CD4-positive, alpha-beta T cell treated with Interleukin-6 for 4 hours (primary cell): ENCODE measurements around the gene ZNF335.
"Not testable (repeated sequence)": the region's sequence is repeated elsewhere in the genome, so short reads cannot be mapped to it uniquely, and the experiment has no call there.

ENCODE experiments used
- DNase-seq: peaks from one replicate; pipeline ENCODE4 v3.0.0-alpha.2; 2020; ENCODE audit warnings: mixed read lengths

ZNF335 gene

DNA sequence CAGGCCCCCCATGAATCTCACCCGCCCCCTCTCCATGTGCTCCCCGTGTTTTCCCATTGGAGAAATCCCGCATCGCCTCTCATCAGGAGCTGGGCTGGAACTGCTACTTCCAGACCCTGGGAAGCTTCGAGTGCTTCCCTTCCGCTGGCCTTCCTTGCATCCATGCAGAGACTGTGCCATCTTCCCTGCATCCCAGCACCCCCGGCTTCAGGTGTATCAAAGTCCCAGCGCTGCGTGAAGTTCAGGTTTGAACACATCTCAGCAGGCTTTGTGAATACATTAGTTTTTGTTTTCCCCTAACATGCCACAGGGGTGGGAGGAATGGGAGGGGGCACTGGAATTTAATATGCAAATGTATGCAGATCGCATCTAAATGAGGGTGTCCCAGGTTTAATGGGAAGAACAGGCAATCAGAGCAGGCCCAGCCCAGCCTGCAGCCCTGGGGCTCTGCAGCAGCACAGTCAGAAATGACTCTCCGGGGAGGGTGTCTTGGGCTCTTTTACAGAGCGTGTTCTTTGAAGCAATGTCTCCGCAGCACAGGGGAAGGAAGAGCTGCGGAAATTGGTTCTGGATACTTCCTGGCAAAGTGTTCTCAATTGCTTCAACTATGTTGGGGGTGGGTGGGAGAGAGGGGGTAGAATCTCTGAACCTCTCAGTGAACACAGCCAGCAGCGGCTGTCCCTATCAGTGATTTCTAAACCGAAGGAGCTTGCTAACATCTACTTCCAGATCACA, 28.4 kb upstream of the ZNF335 start:
- peak; percentile 47 for DNase-seq

DNA sequence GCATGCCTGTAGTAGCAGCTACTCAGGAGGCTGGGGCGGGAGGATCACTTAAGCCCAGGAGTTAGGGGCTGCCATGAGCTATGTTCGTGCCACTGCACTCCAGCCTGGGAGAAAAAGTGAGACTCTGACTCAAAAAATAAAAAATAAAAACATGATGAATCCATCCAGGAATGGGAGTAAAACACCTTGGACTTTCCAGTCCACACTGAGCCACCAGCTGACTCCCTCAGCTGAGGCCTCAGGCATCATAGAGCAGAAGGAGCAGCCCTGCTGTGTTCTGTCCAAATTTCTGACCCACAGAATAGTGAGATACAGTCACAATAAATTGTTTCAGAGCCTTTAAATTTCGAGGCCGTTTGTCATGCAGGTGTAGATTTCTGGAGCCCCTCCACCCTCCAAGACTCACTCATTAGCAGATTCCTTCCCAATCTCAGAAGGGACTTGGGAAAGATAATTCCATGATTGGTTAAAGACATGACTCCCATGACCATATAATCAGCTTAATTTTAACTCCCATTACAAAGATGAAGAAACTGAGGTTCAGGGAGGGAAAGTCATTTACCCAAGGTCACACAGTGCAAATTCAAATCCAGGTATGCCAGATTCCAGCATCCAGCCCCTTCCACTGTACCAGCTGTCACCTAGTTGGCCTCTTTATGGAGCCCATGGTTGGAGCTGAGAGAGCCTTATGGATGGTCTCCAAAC, 27.7 kb upstream of the ZNF335 start:
- no peak for DNase-seq

DNA sequence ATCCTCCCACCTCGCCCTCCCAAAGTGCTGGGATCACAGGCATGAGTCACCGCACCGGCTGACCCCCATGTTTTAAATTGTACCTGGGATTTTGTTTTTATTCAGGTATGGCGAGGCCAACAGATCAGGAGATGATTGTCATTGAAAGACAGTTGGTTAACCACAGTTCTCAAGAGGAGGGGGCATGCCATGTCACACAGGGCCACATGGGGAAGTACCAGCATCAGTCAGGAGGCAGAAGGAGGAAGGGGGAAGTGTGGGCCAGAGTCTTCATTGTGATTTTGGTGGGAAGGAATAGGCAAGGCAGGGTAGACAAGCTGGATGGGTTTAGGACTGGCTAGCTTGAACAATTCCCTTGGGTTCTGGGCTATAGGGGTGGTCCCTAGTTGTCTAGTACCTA, 26.8 kb upstream of the ZNF335 start:
- DNase-seq, result peak; percentile 45

- peak; percentile 17 for DNase-seq
Measured at GRCh38 chr20:45998337-45998736, 26.3 kb upstream of the ZNF335 start.

DNA sequence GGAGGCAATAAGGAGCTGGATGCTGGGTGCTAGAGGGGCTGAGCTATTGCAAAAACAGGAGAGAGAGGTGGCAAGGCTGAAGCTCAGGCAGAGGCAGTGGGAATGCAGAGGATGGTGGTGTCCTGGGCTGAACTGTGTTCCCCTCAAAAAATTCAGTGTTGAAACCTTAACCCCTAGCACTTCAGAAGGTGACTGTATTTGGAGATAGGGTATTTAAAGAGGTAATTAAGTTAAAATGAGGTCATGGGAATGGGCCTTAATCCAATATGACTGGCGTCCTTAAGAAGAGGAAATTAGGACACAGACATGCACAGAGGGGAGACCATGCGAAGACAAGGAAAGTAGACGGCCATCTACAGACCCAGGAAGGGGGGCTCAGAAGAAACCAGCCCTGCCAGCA, 25.2 kb upstream of the ZNF335 start:
- no peak for DNase-seq

DNA sequence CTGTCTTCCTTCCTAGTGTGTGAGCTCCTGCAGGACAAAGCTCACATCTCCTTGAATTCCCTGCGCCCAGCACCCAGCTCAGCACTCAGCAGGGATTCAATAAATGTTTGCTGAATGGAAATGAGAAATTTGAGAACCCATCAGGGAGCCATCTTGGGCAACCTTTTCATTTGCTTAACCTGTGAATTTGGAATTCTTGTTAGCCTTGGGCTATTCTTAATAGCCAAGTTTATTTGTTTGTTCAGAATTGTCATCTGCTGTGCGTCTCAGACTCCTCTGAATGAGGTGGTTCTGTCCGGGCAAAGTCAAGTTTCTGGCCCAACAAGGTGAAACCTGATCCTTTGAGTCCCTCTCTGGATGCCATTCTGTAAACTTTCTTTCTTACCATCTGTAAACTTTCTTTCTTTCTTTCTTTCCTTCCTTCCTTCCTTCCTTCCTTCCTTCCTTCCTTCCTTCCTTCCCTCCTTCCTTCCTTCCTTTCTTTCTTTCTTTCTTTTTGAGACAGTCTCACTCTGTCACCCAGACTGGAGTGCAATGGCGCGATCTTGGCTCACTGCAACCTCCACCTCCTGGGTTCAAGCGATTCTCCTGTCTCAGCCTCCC, 23.6 kb upstream of the ZNF335 start:
- DNase-seq, result not testable (repeated sequence)

DNA sequence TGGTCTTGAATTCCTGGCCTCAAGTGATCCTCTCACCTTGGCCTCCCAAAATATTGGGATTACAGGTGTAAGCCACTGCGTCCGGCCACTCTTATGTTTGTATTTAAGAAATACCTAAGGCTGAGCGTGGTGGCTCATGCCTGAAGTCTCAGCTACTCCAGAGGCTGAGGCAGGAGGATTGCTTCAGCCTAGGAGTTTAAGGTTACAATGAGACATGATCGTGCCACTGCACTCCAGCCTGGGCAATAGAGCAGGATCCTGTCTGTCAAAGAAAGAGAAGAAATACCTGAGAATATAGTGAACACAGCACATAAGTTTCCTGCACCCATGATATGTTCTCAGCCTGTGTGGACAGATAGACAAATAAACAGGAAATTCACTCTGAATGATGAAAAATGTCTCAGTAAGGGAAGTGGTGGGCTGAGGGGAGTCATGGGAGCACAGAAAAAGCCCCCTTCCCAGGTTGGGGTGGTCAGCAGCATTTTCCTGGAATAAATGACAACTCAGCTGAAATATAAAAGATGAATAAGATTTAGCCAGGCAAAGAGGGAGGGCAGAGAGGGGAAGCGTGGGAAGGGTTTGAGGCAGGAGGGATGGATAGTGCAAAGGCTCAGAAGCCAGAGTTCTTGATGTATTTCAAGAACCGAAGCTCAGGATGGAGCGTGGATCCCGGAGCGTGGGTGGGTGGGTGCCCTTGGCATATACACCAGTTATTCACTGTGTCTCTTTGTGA, 22.9 kb upstream of the ZNF335 start:
- DNase-seq, result no peak

GRCh38 chr20:45993197-45993951, 21.4 kb upstream of the ZNF335 start:
- DNase-seq, result no peak

- DNase-seq, result no peak
Measured at GRCh38 chr20:45991616-45992015, 19.6 kb upstream of the ZNF335 start.

DNA sequence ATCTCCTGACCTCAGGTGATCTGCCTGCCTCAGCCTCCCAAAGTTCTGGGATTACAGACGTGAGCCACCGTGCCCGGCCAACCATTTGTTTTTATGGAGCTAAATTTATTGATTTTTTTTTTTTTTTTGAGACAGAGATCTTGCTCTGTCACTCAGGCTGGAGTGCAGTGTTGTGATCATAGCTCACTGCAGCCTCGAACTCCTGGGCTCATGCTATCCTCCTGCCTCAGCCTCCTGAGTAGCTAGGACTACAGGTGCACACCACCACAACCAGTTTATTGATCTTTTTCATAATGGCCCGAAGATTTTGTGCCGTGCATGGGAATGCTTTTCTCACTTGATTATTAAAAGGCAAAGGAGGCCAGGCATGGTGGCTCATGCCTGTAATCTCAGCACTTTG, 16.8 kb upstream of the ZNF335 start:
- DNase-seq, result not testable (repeated sequence)

DNA sequence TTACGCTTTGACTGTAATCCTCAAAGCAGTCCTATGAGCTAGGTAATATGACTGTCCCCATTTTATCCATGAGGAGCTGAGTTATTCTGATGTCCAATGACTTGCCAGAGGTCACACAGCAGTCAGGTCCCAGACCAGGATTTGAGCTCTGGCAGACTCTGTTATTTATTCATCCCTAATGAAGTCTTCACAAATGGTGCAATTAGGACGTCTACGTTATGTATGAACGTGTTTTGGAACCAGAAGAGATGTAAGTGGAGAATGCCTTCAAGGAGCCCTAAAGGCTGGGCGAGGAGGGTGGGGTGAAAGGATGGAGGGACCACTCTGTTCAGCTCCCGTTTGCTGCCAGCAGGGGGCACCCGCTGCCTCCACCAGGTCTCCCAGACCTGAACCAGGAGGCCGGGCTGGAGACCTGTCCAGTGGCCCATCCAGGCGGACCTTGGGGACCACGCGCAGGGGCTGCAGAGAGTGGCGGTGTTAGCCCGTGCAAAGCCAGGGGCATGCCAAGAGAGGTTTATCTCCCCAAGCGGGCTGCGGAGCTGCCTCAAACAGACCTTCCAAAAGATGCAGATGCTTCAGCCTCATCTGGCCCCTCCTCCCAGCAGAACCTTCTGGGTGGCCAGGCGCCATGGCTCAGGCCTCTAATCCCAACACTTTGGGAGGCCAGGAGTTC, 15.2 kb upstream of the ZNF335 start:
- peak; percentile 85 for DNase-seq

DNA sequence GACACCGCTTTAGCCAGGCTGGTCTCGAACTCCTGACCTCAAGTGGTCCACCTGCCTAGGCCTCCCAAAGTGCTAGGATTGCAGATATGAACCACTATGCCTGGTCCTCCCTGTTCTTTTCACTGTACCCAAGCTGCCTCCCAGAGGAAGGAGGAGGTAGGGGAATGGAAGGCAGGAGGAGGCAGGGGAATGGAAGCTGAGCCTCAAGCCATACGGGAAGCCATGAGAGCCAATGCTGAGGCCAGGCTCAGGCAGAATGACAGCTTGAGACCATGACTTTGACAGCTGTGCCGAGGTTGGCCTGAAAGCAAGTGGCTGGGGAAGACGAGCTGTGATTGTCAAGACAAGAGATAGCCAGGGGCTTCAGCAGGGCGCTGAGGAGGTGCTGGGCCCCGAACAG, 13.6 kb upstream of the ZNF335 start:
- DNase-seq, result no peak

- DNase-seq, result no peak
Measured at GRCh38 chr20:45983279-45983743, 11.3 kb upstream of the ZNF335 start.

DNA sequence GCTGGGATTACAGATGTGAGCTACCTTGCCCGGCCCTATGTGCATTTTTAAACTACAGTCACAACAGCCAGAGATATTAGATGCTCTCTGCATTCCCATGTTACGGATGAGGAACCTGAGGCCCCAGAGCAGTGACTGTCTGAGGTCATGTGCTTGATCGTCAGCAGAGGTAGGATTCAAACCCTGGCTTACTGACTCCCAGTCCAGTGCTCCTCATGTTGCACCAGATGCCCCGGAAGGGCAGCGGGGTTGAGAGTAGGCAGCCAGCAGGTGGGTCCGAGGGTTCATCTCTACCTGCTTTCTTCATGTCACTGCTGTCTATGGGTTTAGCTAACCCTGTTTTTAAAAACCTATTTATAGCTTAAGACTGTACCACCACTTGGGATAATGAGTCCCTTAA, 9.3 kb upstream of the ZNF335 start:
- no peak for DNase-seq

- no peak for DNase-seq
Measured at GRCh38 chr20:45976086-45976485, 4.1 kb upstream of the ZNF335 start.

DNA sequence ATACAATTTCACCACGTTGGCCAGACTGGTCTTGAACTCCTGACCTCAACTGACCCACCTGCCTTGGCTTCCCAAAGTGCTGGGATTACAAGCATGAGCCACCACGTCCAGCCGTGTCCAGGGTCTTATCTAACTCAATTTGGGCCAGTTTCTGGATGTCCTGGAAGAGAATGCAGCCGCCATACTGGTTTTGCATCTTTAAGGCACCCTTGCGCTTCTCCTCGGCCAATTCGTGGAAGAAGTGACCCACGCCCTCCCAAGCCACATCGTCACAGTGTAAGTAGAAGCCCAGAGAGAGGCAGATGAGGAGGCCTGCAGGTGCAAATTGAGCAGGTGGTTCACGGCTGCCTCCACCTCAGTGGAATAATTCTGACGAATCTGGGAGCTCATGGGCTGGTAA, 3.7 kb upstream of the ZNF335 start:
- no peak for DNase-seq

- no peak for DNase-seq
Measured at GRCh38 chr20:45974896-45975565, 3.0 kb upstream of the ZNF335 start.

- peak; percentile 15 for DNase-seq
Measured at GRCh38 chr20:45972500-45973183, 639 bp upstream of the ZNF335 start.

DNA sequence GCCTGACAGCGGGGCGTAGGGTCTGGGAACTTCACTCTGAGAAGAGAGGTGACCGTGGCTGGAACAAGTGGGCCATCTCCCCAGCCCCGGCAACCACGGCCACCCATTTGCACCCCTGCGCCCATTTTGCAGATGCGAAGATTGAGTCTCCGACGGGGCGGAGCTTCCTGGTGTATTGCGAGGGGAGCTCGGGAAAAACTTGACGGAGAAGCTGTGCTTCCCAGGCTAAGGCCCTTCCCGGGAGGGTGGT, 653 bp downstream of the ZNF335 start:
- no peak for DNase-seq

- DNase-seq, result peak; percentile 16
Measured at GRCh38 chr20:45970646-45971424, 1.2 kb downstream of the ZNF335 start.
